Gastrocnemius medialis (tissue), 4 donors: Measurements from ENCODE around the gene PRODH. TPM values are rescaled to one million over a fixed set of nuclear protein-coding genes. Genes with fewer than 3 reads are reported as not detected.
"Not testable (repeated sequence)": the region's sequence is repeated elsewhere in the genome, so short reads cannot be mapped to it uniquely, and the experiment has no call there.

Source experiments
- ATAC-seq, 2 donors: fragments of 150-250 bp; one replicate each; pipeline ENCODE4 v1.9.1; 2016
- DNase-seq, 2 donors: peaks; one replicate each; pipeline ENCODE4 v3.0.0-alpha.2; 2019
- H3K27ac ChIP-seq, 4 donors: fragments of 200-600 bp; sonication (generic); 1 replicate in 1 of 4; 2 replicates in 3 of 4; pipeline ENCODE4 v1.5.1; 2016 to 2018; ENCODE audit warnings: mild to moderate bottlenecking in 2 of 4, moderate library complexity in 1 of 4
- H3K27me3 ChIP-seq, 3 donors: fragments of 200-600 bp; sonication (generic) in 2 of 3; 1 replicate in 1 of 3; 2 replicates in 2 of 3; pipeline versions ENCODE4 v1.5.1 to v1.6.0; 2016 to 2019; ENCODE audit warnings: mild to moderate bottlenecking in 1 of 3, moderate library complexity in 1 of 3
- H3K36me3 ChIP-seq, 2 donors: fragments of 200-600 bp; sonication (generic) in 1 of 2; one replicate each; pipeline ENCODE4 v1.5.1; 2017 to 2018
- H3K4me1 ChIP-seq, 2 donors: fragments of 200-600 bp; sonication (generic) in 1 of 2; one replicate each; pipeline ENCODE4 v1.5.1; 2016 to 2017; ENCODE audit warnings: mild to moderate bottlenecking in 2 of 2
- H3K4me3 ChIP-seq, 4 donors: fragments of 200-600 bp; sonication (generic) in 3 of 4; 1 replicate in 1 of 4; 2 replicates in 3 of 4; pipeline ENCODE4 v1.5.1; 2016 to 2019; ENCODE audit warnings: mild to moderate bottlenecking in 2 of 4
- H3K9me3 ChIP-seq, 3 donors: fragments of 200-600 bp; sonication (generic) in 2 of 3; 1 replicate in 1 of 3; 2 replicates in 2 of 3; pipeline ENCODE4 v1.5.1; 2016 to 2019
- POLR2A ChIP-seq, 2 donors: fragments of 450-650 bp; IDR thresholded peaks; one replicate each; pipeline ENCODE4 v1.6.1; 2017; ENCODE audit warnings: antibody characterized with exemption in 2 of 2, mild to moderate bottlenecking in 2 of 2, moderate library complexity in 2 of 2
- in situ Hi-C, 4 donors: fragments of 200-750 bp; cut with MboI; loops; one replicate each; pipeline versions ENCODE4 v1.15.0 to v1.8.0; 2017; ENCODE audit warnings: low sequenced_read_pairs in 4 of 4
- intact Hi-C: fragments of 100-400 bp; cut with DNase I; formaldehyde crosslinking; loops from one replicate; pipeline ENCODE4 v1.15.1; 2023; ENCODE audit warnings: low total_unique reads
- total RNA-seq, 4 donors: library from RNA; depleted of rRNA; stranded (reverse); fragments of >200 nt; gene quantifications; one replicate each; pipeline versions ENCODE4 v1.1.0 to v1.2.3, GENCODE V29; 2016
- TF ChIP-seq, protein P1 (sequence below), 5 experiments: fragments of 450-650 bp in 3 of 5; fragments of 200-600 bp in 2 of 5; sonication (generic) in 2 of 5; IDR thresholded peaks in 4 of 5; conservative IDR thresholded peaks in 1 of 5; 1 replicate in 4 of 5; 2 replicates in 1 of 5; pipeline ENCODE4 v1.5.1; 2016 to 2019; ENCODE audit warnings: antibody characterized with exemption in 5 of 5, mild to moderate bottlenecking in 3 of 5, moderate library complexity in 3 of 5

The PRODH gene
- total RNA-seq, 4 donors from 2014 or later: 7.1 to 74.9 (median 14.4) TPM

DNA sequence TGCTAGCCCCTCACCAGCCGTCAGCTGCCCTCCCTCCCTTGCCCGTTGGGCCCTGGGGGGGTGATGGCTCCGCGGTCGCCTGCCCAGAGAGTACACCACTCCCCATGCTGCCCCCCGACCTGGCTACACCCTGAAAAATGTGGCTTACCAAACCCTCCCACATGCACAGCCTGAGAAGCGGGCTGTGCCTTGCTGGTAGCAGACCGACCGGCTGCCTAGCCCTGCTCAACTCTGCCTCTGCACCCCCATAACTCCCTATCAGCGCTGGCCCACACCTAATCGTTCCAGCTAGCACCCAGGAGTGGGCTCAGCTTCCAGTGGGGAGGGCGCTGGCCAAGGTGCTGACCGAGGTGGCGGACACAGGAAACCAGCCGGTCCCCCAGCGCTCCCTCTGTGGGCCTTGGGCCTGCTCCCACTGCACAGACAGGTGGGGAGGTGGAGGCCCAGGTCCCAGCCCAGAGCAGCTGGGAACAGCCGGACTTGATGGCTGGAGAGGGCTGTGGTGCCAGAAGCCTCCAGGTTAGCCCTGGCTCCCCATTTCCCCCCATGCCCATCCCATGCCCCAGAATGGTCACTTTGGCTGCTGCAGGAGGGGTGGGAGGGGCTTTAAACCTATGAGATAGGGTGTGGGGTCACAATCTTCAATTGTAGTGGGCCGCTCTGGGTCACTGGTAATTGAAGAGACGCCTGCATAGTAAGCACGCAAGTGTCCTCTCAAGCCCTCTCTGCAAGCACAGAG is 32.1 kb upstream of the PRODH start:
- DNase-seq (no peak), ATAC-seq (no peak)
- Histone ChIP-seq H3K4me3 (no peak overlapping the region), H3K27ac (no peak overlapping the region), H3K36me3 (no peaks in the 10 kb centered on the region), H3K9me3 (no peaks in the 10 kb centered on the region), H3K4me1 (no peaks in the 10 kb centered on the region), H3K27me3 (peaks cover 0 to 23% (median 14%) of the 10 kb centered on the region in 3 donors)
- intact Hi-C loops (no loop called here), in situ Hi-C loops (loop anchor here in 2 of 4 donors (25.0 kb wide), 1 partner anchor 669 kb away; no protein-coding TSS in a partner anchor)
- no peak for TF ChIP-seq POLR2A (IDR thresholded peaks at IDR 0.05)
- TF ChIP-seq, protein P1, sequence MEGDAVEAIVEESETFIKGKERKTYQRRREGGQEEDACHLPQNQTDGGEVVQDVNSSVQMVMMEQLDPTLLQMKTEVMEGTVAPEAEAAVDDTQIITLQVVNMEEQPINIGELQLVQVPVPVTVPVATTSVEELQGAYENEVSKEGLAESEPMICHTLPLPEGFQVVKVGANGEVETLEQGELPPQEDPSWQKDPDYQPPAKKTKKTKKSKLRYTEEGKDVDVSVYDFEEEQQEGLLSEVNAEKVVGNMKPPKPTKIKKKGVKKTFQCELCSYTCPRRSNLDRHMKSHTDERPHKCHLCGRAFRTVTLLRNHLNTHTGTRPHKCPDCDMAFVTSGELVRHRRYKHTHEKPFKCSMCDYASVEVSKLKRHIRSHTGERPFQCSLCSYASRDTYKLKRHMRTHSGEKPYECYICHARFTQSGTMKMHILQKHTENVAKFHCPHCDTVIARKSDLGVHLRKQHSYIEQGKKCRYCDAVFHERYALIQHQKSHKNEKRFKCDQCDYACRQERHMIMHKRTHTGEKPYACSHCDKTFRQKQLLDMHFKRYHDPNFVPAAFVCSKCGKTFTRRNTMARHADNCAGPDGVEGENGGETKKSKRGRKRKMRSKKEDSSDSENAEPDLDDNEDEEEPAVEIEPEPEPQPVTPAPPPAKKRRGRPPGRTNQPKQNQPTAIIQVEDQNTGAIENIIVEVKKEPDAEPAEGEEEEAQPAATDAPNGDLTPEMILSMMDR (IDR thresholded peaks at IDR 0.05 in 4 of 5, conservative IDR thresholded peaks at IDR 0.05 in 1 of 5): no peak

DNA sequence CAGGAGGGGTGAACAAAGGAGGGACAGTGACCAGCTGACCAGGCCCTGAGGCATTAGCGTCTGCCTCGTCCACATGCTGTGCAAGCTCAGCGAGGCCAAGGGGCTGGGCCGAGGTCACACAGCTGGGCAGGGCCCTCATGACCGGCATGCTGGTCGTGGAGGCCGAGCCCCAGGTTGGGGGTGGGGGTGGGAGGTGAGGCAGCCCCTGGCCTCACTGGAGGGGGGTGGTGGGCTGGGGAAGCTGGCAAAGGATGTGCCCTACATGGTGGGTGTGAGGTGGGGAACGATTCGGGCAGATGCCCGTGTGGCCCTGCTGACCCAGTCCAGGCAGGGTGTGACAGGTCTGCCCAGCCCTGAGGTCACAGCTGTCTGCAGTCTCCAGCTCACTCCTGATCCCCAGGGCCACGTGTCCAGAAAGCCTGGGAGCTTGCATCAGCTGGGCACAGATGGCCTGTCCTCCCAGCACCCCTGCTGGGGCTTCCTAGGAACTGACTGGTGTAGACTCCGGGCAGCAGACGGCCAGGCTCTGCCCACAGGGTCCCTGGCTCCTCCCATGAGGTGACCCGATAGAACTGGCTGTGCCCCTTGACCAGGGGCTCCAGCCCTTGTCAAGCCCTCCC is 31.4 kb upstream of the PRODH start:
- peaks cover 0 to 23% (median 14%) of the 10 kb centered on the region in 3 donors for H3K27me3 ChIP-seq
- peak; percentile 60 to 72 for ATAC-seq
- intact Hi-C loops, H3K36me3 ChIP-seq, H3K4me3 ChIP-seq, H3K27ac ChIP-seq, H3K9me3 ChIP-seq, H3K4me1 ChIP-seq: not testable (repeated sequence)
- DNase-seq: peak in 1 of 2 donors; percentile 63
- in situ Hi-C loops: loop anchor here in 2 of 4 donors (25.0 kb wide), 1 partner anchor 670 kb away; no protein-coding TSS in a partner anchor
- TF ChIP-seq, protein P1 (IDR thresholded peaks at IDR 0.05 in 4 of 5, conservative IDR thresholded peaks at IDR 0.05 in 1 of 5): peak in 1 of 5 experiments; percentile 30

DNA sequence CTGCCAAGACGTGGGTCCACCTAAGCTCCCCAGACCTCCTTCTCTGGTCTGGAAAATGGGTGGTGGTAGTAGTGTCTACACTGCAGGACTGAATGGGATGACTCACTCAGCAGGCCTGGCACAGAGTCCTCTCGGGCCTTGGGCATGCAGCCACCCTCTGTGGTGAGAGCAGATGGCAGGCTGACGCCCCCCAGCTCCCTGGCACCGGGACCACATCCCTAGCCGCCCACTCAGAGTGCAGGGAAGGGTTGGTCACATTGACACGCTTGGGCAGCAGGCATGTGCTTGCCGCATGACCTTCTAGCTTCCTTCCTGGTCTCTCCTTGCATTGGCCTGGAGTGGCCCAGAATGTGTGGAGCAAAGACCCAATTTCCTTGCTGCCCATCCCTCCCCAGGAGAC is 30.7 kb upstream of the PRODH start:
- Histone ChIP-seq H3K27me3 (peaks cover 0 to 23% (median 14%) of the 10 kb centered on the region in 3 donors), H3K4me3 (no peak overlapping the region), H3K4me1 (no peaks in the 10 kb centered on the region), H3K9me3 (no peaks in the 10 kb centered on the region), H3K27ac (no peak overlapping the region), H3K36me3 (no peaks in the 10 kb centered on the region)
- in situ Hi-C loops: loop anchor here in 2 of 4 donors (25.0 kb wide), 1 partner anchor 671 kb away; no protein-coding TSS in a partner anchor
- intact Hi-C loops: no loop called here
- DNase-seq (no peak), ATAC-seq (no peak)
- TF ChIP-seq, protein P1 (IDR thresholded peaks at IDR 0.05 in 4 of 5, conservative IDR thresholded peaks at IDR 0.05 in 1 of 5): no peak
- TF ChIP-seq POLR2A (IDR thresholded peaks at IDR 0.05): no peak

DNA sequence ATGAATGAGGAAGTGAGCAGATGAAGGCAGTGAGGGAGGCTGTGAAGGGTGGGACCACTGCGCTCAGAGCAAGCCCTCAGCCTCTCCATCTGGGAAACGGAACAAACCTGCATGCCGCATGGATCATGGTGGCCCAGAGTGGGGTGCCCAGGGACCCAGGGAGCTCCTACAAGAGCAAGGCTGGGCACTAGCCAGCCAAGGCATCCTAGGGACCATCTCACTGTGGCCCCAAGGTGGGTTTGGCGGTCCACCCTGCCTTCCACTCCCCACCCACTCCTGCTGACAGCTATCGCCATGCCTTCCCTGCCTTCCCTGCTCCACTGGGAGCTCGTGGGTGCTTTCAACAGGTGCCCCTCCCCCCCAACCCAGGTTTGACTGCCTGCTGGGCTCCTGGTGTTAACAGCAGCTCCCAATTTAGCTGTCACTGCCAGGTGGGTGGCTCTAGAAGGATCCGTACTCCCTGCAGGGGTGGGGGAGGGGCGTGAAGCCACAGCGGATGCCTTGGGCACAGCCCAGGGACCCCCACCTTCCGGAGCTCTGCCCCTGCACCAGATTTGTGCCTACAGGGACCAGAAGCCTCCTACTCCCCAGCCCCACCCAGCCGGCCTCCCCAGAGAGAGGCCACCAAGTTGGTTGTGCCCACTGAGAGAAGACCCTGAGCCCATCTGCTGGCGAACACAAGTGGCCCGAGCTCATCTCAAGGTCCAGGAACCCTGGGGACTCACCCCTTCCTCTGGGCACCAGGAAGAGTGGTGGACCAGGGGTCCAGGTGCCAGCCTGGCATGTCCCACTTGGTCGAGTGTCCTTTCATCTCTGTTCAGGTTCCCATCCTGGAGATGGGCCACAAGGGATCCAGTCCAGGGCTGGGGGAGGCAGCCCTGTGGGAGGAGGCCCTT is 29.7 kb upstream of the PRODH start:
- H3K27me3 ChIP-seq: peaks cover 0 to 19% (median 10%) of the 10 kb centered on the region in 3 donors
- H3K4me3 ChIP-seq: no peak overlapping the region
- no peak for ATAC-seq
- no peak overlapping the region for H3K27ac ChIP-seq
- H3K36me3 ChIP-seq: no peaks in the 10 kb centered on the region
- in situ Hi-C loops: loop anchor here in 2 of 4 donors (25.0 kb wide), 1 partner anchor 672 kb away; no protein-coding TSS in a partner anchor
- DNase-seq: no peak
- H3K9me3 ChIP-seq: no peaks in the 10 kb centered on the region
- no peak for TF ChIP-seq POLR2A (IDR thresholded peaks at IDR 0.05)
- TF ChIP-seq, protein P1 (IDR thresholded peaks at IDR 0.05 in 4 of 5, conservative IDR thresholded peaks at IDR 0.05 in 1 of 5): no peak
- no peaks in the 10 kb centered on the region for H3K4me1 ChIP-seq
- intact Hi-C loops: no loop called here

DNA sequence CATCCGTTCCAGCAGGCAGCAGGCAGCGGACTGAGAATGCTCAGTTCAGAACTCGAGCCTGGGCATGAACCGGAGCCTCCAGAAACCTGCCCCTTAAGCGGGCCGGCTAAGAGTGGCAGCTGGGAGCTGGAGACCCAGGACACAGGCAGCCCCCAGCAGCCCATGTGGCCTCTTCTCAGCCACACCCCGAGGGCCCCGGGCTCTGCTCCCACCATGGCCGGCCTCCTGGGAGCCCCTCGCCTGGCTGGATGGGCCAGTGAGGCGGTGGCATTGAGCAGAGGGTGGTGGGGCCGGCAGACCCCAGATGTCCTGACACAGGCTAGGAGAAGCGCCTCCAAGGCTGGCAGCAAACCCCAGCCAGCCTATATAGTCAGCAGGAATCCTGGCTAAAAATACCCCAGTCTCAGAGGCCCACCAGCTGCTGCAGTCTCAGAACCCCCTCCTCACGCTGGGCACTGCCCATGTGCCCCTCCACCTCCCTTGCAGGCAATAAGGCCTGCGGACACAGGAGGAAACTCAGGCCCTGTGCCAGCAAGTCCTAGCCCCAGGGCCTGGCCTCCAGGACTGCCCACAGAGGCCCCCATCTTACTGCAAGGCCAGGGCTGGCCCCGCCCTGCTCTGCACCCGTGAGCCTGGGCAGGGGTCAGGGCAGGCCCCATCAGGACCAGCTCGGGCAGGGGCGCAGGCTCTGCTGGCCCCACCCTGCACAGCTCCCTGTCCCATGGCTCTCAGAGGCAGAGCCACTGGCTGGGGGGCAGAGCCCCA is 28.6 kb upstream of the PRODH start:
- H3K27ac ChIP-seq, DNase-seq, H3K4me3 ChIP-seq, intact Hi-C loops, ATAC-seq, H3K9me3 ChIP-seq, H3K36me3 ChIP-seq, H3K4me1 ChIP-seq: not testable (repeated sequence)
- peaks cover 0 to 12% (median 3%) of the 10 kb centered on the region in 3 donors for H3K27me3 ChIP-seq
- in situ Hi-C loops: loop anchor here in 2 of 4 donors (25.0 kb wide), 1 partner anchor 673 kb away; no protein-coding TSS in a partner anchor

DNA sequence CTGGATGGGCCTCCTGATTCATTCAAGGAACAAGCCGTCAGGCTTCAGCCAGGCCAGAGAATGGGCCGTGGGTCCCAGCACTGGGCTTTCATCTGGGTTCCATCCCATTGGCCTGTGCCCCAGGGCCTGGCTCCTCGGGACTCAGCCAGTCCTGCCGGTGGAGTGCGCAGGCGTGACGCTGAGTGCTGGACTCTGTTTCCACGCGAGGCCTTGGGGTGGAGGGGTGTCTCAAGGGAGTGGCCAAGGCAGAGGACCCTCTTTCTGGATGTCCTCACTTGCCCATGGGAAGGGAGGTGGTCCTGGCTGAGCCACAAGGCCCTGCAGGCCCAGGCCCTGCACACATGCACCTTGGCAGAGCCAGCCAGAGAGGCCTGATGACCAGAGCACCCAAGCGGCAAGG is 28.0 kb upstream of the PRODH start:
- in situ Hi-C loops: loop anchor here in 2 of 4 donors (25.0 kb wide), 1 partner anchor 673 kb away; no protein-coding TSS in a partner anchor
- intact Hi-C loops, H3K27me3 ChIP-seq, H3K4me1 ChIP-seq, H3K9me3 ChIP-seq, H3K36me3 ChIP-seq, H3K27ac ChIP-seq, DNase-seq, ATAC-seq, H3K4me3 ChIP-seq: not testable (repeated sequence)
